HPDE6-E6E7 (cell line): Measurements from ENCODE around the gene CDRT4.
"Not testable (repeated sequence)": the region's sequence is repeated elsewhere in the genome, so short reads cannot be mapped to it uniquely, and the experiment has no call there.

ENCODE experiments used
- DNase-seq: peaks from one replicate; pipeline ENCODE4 v3.0.0; 2011; ENCODE audit warnings: missing footprints; ENCODE audit errors: extremely low spot score

Gene CDRT4

DNA sequence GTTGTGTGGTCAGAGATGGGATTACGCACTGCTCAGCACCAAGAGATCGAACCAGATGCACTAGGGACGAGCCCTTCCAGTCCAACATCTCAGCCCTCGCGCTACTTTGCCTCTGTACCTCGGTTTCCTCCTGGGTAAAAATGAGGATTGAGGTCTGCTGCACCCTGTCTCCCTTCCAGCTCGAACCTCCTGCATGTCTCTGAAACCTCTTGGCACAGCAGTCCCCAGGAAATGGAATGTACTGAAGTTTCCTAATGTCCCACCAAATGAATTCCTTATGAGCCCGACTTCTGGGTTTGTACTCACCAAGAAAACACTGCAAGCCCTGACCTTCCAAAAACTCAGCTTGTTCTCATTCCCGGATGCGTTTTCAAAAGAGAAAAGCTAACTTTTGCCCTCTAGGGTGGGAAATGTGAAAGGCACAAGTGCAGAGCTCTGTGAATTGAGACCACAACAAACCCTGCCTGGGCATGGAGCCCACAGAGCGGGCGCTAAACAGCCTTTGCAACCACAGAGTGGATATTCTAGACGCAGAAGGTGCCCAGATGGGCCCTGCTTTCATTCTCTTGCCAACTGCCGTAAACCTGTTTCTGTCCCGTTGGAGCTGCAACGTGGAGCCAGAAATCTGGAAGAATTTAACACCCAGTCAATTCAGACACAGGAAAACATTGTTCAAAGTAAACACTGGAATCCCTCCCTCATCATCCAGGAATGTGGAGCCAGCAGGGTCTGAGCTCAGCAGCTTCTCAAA lies 10.3 kb downstream of the CDRT4 start:
- DNase-seq, result no peak

- no peak for DNase-seq
These were observed 10.9 kb downstream of the CDRT4 start for GRCh38 chr17:15456496-15456895.

DNA sequence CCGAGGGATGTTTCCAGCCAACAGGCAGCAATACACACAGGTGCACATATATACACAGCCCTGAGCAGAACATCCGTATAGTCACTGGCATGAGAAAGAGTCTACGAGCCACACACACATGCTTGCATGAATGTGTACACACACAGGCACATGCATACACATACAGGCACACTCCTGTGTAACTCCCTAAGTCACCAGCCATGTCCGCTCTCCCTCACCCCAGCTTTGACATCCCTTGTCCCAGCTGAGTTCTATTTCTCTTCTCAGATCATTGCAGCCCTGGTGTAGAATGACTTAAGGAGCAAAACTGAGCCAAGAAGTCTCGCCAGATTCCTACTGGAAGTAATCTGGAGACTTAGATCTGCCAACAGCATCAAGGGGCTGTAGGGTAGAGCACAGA lies 13.1 kb downstream of the CDRT4 start:
- DNase-seq, result no peak

GRCh38 chr17:15453782-15454181 lies 13.6 kb downstream of the CDRT4 start:
- DNase-seq, result no peak

DNA sequence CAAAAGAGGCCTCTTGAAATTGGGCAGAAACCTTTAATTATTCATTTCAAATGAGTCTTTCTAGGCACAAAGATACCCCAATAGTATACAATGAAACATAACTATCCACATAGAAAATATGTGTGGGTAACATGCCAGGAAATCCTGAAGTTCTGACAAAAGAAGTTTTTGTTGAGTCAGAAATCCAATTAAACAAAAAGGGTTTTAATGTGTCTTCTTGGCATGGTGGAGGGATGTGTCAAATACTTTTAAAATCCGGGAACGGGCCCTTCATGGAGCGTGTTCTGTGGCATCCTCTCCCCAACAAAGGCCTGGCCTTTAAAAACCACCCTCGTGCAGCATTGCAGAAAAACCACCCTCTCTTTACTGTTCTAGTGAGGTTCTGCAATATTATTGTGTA lies 14.2 kb downstream of the CDRT4 start:
- DNase-seq, result no peak

- DNase-seq, result no peak
These were observed 14.7 kb downstream of the CDRT4 start for GRCh38 chr17:15452746-15453145.

DNA sequence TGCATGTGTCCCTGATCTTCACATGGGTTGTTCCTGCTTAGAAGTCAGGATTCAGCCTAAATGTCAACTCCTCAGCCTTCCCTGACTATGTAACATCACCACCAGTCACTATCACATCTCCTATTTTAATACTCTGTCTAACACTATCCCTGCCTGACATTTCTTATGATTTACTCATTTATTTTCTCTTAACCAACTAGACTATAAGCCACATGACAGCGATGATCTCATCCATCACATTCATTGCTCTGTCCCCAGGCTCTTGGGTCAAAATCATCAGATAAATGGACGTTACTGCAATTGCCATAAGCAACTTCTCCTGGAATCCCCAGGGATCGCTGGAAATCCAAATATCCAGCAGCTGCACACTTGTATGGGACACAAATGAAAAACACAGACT lies 15.7 kb downstream of the CDRT4 start:
- DNase-seq, result no peak

DNA sequence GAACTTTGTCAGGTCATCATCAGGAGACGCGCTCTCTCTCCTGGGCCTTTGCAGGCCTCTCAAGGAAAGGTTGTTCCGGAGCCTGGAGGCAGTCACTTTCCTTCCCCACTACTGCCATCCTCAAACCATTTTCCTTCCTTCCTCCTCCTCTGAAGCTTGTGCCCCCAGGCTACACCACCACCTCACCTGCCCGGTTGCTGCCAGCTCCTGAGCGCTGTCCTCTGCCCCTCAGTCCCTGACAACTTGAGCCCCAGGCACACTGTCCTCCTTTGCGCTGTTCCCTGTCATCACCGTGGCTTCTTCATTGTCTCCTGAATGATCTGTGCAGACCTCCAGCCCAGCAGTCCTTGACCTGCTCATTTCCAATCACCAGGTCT lies 18.9 kb downstream of the CDRT4 start:
- no peak for DNase-seq

DNA sequence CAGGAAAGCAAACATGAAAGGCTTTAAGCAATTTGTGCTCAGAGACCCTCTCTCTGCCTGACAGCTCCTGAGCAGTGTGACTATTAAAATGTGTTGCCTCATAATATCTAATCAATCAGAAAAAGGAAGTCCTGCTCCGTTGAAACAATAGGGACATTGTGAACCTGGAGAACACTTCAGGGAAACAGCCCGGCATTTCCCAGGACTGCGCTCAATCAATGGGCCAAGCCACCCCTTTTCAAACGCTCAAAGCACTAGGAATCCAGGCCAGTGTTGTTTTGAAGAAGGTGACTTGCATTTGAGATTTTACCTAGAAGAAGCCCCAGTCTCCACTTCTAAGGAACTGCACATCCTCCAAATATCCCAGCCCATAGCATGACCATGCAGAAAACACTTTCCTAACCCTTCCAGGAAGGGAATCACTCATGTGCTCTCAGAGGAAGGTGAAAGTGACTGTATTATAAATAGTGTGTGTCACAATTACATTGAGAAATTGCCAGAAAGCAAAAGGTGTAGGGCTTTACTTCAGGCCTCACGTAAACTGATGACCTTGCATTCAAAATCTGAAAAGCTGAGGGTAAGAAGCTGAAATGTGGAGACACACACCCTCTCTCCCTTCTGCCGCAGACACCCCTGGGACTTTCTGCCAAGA lies 19.4 kb downstream of the CDRT4 start:
- no peak for DNase-seq

DNA sequence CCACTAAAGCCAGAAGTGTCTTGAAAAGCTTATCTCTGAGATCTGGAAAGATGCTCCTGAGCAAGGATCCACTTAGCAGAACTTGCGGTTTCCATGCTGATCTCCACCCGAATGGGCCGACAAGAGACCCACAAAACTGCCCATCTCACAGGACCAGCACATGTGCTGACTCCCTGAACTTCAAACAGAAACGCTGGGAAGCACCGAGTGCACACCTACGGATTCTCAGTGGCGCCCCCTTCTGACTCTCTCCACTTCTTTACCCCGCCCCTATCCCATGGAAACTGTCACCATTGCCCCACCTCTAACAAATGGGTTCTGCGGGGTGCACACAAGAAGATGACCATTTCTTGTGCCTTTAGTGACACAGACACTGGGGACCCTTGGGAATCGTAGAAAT lies 21.4 kb downstream of the CDRT4 start:
- no peak for DNase-seq

DNA sequence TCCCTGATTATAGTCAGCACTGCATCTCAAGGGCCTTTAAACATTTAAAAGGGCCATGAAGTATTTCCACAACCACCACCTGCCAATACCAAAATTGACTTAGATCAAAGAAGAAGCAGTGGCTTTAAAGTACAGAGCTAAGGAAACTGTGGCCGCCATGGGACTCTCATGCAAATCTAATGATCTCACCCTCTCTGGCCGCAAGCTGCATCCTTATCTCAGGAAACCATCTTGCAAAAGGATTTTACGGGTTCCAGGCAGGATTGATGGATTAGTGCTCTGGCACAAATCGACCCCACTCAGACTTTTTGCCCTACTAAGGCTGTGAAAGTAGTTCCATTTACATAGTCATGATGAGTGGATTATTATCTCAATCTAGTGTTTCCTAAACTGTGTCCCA lies 22.6 kb downstream of the CDRT4 start:
- no peak for DNase-seq

DNA sequence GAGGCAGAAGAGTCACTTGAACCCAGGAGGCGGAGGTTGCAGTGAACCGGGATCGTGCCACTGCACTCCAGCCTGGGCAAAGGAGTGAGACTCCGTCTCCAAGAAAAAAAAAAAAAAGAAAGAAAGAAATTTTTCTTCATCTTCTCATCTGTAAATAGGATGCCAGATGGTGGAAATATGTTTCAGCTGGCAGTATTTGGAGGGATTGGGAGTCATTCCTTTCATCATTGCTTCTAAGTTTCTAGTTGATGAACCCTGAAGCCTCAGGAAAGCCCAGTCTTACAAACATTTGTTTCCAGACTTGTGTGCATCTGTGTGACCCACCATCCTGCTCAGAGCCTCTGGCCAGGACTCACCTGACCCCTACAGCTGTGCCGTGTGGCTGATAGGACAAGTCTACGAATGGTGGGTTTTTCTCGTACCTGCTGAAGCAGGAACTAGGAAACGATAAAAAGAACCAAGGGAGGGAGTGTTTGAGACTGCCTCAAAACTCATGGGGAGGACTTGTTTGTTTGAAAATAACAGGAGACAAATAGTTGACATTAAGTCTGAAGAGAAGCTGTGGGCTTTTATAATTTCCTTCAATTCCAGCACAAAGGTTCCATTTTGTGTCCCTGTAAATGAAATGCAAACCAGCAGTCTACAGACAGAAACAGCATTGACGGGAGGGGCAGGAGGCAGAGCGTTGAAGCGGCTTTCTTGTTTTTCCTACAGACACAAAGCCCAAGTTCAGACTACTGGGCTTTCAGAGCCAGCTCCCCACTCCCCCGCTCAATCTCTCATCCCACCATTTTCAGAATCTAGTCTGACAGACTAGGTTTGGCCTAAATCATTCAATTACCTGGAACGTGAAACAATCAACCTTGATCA lies 24.9 kb downstream of the CDRT4 start:
- no peak for DNase-seq

DNA sequence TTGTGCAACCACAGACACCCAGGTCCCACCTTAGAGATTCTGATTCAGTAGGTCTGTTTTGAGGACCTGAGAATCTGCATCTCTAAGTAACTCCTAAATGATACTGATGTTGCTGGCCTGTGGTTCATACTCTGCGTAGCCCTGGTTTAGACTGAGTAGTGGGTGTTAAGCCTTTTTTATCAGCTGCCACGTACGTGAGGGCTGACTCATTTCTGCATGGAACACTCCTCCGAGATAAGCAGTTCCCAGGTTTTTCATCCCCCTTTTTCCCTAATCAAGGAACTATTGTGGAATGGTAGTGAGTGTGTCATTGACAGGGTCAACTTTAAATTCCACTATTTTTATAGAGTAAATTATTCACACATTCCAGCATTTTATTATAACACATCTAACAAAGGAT lies 26.1 kb downstream of the CDRT4 start:
- no peak for DNase-seq

- no peak for DNase-seq
These were observed 27.1 kb downstream of the CDRT4 start for GRCh38 chr17:15440347-15440746.

- not testable (repeated sequence) for DNase-seq
These were observed 28.0 kb downstream of the CDRT4 start for GRCh38 chr17:15439205-15439985.

- no peak for DNase-seq
These were observed 28.8 kb downstream of the CDRT4 start for GRCh38 chr17:15438491-15439105.

- DNase-seq, result no peak
These were observed 30.2 kb downstream of the CDRT4 start for GRCh38 chr17:15437303-15437635.

DNA sequence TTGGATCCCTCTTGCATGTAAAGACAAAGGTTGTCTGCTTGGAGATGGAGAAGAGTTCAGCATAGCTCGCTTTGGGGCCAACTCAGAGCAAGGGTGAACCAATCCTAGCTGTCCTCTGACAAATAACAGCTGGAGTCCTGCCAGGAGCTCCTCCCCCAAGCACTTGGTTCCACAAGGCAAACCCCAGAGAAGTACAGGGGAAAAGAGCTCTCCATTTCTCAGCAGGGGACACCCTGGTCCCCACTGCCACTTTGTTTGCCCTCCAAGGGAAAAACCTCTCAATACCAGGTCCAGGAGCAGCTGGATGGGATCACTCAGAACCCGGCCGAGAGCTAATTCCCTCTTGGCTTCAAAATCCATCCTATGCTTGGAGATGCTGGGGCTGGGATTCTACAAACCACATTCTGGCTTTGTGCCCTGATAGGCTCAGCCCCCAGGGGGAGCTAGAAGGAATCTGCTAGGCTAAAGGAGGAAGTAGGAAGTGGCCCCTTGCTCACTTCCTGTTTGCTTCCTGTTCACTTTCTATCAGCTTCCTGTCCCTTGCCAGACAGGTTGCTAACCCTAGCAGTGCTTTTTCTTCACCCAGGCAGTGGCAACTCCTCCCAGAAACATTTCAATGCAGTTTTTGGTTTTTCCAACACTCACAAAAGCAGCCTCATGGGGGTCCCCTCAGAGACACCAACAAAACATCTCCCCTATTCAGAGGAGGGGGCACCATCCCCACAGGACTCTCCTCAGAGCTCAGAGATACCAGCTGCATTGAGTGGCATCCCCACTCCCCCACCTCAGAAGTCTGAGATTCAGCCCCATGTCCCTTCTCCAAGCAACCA lies 30.7 kb downstream of the CDRT4 start:
- peak; percentile 8 for DNase-seq

DNA sequence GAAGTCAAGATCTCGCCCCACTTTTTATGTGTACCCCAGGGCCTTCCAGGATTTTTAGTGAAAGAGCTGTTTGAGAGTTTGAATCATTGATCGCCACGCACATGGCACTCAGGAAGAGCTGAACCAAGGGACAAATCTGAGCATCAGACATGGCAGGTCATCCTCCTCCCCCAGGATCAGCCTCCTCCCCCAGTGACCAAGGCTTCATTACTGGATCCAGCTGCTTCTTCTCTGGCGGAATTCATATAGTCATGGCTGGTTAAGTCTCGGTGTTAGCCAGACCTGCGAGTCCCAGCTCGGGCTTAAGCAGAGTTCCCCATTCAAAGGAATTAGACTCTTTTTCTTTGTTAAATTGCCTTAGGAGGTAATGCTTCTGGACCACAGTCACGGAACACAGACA lies 32.5 kb downstream of the CDRT4 start:
- DNase-seq, result no peak

DNA sequence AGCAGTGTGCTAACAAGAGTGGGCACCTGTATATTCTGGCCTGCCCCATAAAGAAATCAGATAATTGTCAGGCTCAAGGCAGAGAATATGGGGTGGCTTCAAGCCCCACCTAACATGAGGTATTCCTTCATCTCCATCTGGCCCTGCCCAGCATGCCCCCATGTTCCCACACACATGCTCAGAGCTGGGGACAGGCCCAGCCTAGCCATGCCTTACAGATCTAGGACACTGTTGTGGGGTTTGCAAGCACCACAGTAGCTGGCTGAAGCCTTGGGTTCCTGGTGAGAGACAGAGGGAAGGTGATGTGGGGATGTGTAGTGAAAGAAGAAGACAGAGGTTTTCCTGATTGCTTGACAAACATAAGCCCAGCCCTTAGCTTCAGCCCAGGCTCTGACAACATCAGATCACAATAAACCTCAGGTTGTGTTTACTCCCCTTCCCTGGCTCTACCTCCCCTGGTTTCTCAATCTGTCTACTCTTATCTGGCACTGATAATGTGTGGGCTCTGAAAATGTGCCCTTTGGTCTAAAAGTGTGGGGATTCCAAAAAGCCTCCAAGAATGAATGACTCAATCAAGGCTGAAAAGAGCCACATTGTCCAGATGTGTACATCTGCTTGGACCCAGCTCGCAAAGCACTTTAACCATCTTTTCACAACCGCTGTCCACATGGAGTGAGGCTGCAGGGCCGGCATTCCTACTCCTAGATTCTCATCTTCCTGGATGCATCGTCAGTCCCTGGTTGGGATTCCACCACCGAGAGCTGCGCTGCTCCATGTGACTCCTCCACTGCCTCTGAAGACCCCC lies 34.4 kb downstream of the CDRT4 start:
- DNase-seq, result no peak
